LHCN-M2 (cell line): ENCODE results near the gene RHOC. TPM values are rescaled to one million over a fixed set of nuclear protein-coding genes. Genes with fewer than 3 reads are reported as not detected.
"Not testable (repeated sequence)": the region's sequence is repeated elsewhere in the genome, so short reads cannot be mapped to it uniquely, and the experiment has no call there.

Experiments used
- DNase-seq: peaks from one replicate; pipeline ENCODE4 v3.0.0-alpha.2; 2012; ENCODE audit warnings: low read depth
- polyA plus RNA-seq: library from polyadenylated mRNA; unstranded; fragments of >200 nt; gene quantifications from one replicate; pipeline ENCODE4 v1.2.1, GENCODE V29; 2012; ENCODE audit warnings: missing spikeins
- total RNA-seq: library from RNA; depleted of rRNA; stranded (reverse); fragments of >200 nt; gene quantifications from 2 replicates; pipeline ENCODE4 v1.2.3, GENCODE V29; 2014; rRNA removed

RHOC gene
- 518 and 661 TPM in 2 replicates for total RNA-seq
- 1,122 TPM for polyA plus RNA-seq

GRCh38 chr1:112706505-112707220 is at the start of gene RHOC:
RHOC (minus strand) TSS chr1:112707127; CDS start chr1:112703799, 3,328 bp downstream.
- no peak for DNase-seq

DNA sequence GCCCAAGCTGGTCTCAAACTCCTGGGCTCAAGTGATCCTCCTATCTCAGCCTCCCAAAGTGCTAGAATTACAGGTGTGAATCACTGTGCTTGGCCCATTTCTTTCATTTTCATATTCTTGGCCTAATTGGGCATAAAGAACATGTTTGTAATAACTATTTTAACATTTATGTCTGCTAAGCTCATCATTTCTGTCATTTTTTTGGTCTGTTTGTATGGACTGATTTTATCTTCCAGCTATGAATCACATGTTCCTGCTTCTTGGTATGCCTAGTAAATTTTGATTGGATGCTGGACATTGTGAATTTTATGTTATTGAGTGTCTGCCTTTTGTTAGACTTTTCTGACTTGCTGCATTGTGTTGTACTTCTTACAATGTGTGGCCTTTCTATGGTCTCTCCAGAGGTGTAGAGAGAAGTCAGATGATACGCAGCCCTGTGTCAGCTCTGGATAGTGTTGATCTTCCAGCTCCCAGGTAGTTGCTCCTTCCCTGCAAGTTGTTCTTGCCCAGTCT is 47.2 kb upstream of the RHOC start:
- DNase-seq: no peak

DNA sequence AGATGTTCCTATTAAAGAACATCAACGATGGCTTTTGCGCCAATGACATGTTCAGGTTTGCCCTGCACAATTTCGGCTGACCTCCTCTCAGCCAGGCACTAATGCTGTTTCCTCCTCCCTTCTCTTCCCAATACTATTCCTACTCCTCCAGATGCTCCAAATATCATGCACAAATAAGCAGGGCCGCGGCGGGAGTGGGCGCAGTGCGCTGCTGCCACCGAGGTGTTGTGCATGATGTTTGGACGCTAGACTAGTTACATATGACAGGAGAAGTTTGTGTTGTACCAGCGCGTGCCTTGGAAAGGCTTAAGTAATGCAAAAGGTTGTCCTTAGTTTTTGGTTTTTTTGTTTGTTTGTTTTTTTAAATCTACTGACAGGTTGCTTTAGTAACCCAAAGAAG is 41.5 kb upstream of the RHOC start:
- no peak for DNase-seq

GRCh38 chr1:112744009-112744578 is 37.2 kb upstream of the RHOC start:
- DNase-seq: no peak

GRCh38 chr1:112743174-112744008 is 36.5 kb upstream of the RHOC start:
- no peak for DNase-seq

- DNase-seq: no peak
Measured at GRCh38 chr1:112737573-112737972, 30.6 kb upstream of the RHOC start.

- DNase-seq: peak; percentile 97
Measured at GRCh38 chr1:112735752-112736151, 28.8 kb upstream of the RHOC start.

DNA sequence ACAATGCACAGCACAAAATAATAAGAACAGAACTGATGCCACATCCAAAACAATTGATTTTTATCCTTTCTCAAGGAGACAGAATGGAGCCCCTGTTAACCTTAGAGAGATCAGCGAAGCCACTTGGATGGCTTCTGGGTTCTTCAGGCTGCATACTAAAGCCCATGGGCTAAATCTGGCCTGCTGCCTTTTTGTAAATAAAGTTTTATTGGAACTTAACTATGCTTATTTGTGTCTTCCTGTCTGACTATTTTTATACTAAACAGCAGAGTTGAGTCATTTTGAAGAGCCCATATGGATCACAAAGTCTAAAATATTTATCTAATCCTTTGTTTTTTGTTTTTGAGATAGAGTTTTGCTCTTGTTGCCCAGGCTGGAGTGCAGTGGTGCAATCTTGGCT is 24.5 kb upstream of the RHOC start:
- no peak for DNase-seq

DNA sequence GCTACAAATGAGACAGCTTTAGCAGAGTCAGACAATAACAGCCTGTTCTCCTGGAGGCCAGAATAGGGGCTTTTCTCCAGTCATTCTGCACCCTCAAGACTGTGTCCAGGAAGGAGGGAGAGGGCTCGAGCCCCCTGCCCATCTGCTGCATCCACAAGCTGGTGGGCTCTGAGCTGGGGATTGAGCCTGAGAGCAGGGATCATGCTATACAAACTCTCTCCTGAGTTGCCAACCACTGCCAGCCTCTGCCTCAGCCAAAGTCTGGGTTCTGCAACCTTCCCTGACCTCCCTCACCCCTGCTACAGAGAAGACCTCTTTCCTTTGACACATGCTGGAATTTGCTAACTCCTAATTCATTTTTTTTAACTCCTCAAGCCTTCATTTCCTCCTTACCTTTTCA is 23.0 kb upstream of the RHOC start:
- no peak for DNase-seq

DNA sequence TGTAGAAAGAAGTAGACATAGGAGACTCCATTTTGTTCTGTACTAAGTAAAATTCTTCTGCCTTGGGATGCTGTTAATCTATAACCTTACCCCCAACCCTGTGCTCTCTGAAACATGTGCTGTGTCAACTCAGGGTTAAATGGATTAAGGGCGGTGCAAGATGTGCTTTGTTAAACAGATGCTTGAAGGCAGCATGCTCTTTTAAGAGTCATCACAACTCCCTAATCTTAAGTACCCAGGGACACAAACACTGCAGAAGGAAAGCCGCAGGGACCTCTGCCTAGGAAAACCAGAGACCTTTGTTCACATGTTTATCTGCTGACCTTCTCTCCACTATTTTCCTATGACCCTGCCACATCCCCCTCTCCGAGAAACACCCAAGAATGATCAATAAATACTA is 22.1 kb upstream of the RHOC start:
- DNase-seq: not testable (repeated sequence)

- not testable (repeated sequence) for DNase-seq
Measured at GRCh38 chr1:112728306-112728971, 21.5 kb upstream of the RHOC start.

DNA sequence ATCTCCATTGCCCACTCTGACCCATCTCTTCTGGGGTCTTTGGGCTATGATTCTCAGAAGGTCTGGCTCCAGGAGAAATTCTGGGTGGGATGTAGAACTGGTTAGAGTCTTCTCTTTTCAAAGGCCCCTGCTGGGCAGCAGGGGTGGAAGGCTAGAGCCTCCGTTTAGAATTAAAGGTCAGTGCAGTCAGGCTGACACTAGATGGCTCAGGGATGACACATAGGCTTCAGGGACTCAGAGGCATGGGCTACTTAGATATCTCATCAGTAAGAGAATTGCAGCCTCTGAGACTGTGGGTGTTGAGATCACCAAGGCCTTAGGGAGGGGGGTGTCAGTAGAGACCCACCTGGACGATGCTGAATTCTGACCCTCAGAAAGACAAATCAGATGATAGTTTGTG is 20.8 kb upstream of the RHOC start:
- DNase-seq: peak; percentile 65

DNA sequence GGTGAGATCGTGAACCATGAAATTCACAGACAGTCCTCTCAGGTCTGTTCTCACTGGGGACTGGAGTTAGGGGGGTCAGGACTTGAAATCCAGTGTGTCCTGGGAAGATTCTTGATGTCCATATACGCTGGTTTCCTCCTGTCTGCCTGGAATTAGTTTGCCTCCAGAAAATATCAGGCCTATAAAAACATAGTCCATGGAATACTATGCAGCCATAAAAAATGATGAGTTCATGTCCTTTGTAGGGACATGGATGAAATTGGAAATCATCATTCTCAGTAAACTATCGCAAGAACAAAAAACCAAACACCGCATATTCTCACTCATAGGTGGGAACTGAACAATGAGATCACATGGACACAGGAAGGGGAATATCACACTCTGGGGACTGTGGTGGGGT is 17.3 kb upstream of the RHOC start:
- DNase-seq: not testable (repeated sequence)

DNA sequence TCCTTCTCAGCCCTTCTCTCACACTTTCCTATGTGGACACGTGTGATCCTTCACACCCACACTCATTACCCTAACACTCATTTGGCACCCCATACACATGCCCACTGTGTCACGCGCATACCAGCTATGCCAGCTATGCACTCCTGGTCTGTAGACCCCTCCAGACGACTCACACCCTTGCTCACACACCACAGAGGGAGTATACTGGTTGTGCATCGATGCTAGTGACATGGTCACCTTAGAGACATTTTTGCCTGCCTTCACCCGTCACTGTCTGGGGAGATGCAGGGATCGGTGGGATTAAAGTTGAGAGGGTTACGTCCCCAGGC is 16.5 kb upstream of the RHOC start:
- no peak for DNase-seq

- no peak for DNase-seq
Measured at GRCh38 chr1:112722601-112723510, 15.9 kb upstream of the RHOC start.

- DNase-seq: no peak
Measured at GRCh38 chr1:112721966-112722524, 15.1 kb upstream of the RHOC start.

GRCh38 chr1:112721294-112721693 is 14.4 kb upstream of the RHOC start:
- not testable (repeated sequence) for DNase-seq

- DNase-seq: no peak
Measured at GRCh38 chr1:112720800-112721199, 13.9 kb upstream of the RHOC start.

DNA sequence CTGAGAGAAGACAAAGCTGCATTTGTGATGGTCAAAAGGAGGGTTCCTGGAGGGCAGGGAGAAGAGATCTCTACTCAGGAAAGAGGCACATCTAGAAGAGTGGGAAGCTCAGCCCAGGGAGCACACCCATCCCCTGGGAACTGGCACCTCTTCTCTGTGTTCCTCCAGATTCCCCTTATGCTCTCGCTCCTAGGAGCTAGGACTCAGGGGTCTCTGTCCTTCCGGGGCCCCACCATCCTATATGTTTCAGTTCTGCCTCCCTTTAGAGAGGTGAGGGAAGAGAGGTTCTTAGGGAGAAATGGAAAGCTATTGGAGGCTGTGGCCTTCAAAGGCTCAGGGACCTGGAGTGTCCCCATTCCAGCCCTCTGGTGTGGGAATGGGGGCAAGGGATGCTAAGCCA is 12.8 kb upstream of the RHOC start:
- DNase-seq: no peak

DNA sequence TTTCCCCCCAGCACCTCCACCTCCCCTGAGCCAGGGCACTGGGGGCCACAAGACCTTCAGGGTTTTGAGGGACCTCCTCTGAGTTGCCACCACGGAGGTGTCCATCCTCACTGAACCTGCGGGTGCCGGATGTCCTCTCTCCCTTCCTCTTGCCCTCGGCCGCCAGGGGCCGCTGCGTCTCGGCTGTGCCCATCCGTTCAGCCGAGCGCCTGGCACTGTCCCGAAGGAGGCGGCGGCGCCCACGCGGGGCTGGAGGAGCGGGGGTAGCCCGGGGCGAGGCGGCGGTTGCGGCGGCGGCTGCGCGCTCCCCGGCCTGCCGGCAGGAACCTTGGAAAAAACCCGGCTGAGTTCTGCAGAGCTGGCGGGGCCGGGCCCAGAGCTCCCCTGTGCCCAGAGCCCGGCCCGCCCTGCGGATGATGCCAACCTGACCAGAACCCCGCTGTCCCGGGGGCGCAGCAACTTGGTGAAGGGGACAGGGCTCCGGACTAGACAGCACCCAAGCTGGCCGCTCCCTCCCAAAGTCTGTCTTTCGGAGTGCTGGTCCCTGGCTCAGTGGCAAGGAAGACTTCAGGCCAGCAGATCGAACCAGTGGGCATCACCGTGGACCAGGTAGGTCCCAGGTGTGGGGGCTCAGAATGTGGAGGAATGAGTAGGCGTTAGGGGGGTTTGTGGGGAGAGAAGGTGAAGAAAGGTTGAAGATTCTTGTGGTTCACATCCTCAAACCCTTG is 11.9 kb upstream of the RHOC start:
- peak; percentile 50 for DNase-seq
